Non-pigmented ciliary epithelial cell (primary cell): ENCODE measurements around the gene CCDC127.

Source experiments
- DNase-seq: peaks from one replicate; pipeline ENCODE4 v3.0.0-alpha.2; 2010; ENCODE audit warnings: low read depth

CCDC127 gene

GRCh38 chr5:189486-189885, 28.5 kb downstream of the CCDC127 start:
- no peak for DNase-seq

DNA sequence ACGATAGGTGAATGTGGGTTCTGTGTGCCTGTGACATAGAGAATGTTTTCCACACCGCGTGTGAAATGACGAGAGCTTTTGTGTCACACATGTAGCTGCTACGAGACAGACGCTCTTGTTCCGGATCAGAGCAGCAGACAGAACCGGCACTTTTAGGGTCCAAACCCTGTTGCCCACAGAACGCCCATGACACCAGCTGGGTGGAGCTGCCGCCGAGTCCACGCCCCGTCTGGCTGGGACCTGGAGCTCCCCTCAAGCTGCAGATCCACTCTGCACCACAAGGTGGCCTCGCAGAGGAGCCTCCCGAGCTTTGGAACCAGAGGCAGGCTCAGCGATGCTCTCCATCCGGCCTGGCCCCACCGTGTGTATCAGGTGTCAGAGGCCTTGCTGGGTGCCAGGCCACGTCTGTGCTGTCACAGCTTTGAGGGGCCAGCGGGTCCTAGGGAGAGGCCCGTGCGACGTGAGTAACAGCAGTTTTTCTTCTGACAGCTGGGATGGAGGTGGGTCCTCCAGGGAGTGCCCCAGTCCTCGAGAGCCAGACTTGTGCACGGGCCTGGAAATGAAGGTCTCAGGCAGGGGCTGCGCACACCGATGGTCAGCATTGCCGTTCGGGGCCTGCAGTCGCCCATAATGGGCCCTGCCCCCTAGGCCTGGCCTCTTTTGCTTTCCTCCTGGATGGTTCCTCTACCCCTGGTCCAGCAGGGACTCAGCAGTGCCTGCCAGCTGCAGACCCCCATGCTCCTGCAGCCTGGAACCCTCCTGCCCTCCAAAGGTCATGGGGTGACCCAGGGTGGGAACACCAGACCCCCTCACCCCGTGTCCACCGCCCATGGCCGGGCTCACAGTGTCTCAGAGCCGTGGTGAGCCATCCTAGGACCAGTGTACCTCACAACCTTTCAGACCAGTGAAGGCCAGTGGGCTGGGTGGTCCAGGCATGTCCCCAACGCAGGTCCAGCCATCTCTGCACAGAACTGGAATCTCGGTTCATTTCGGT, 29.2 kb downstream of the CCDC127 start:
- peak; percentile 30 for DNase-seq

DNA sequence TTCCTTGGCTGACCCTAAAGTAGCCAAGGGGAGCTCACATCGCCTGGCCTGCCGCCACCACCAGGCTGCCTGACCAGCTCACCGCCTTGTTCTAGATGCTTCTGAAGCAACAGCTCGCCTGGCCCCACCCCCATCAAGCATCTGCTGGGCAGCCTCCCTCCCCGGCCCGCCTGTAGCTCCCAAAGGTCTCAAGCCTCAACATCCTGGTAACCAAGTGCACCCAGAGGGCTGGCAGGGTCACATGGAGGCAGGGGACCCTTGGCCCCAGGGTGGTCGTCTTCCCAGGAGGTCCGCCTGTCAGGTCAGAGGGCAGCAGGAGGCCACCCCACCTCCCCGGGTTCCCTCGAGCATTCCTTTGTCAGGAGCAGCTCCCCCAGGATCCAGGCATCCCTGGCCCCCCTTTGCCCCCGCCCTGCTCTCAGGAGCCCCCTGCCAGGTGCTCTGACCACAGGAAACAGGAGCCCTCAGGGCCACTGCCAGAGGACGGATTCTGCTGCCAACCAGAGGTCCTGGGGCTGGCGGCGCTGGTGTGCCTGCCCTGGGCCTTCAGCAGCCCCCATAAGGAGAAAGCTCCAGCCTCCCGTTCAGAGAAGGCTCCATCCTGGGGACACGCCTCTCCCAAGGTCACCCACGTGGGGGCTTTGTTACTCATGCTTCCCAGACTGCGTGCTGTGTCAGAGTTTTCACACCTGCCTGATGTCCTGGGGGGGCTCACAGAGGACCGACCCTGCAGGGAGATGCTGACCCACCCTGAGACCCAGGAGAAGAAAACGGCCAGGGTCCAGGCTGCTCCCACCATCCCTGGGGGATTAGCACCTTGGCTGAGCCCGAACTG, 30.1 kb downstream of the CCDC127 start:
- no peak for DNase-seq

DNA sequence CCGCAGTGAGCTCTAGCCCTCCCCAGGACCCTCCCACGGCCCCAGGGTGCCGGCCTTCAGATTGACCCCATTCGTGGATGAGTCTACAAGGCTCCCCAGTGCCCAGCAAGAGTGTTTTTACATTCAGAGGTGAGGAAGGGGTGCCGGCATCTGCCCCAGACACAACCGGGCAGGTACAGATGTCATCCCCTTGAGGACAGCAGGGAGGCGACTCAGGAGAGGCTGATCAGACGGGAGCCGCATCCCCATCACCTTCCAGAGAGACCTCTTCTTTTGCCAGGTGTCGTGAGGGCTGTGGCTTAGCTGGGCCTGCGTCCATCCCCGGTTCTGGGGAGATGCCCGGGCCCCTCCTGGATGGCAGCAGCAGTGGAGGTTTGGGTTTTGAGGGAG, 30.9 kb downstream of the CCDC127 start:
- DNase-seq = no peak

- DNase-seq = no peak
Measured at GRCh38 chr5:186091-187041, 31.6 kb downstream of the CCDC127 start.

DNA sequence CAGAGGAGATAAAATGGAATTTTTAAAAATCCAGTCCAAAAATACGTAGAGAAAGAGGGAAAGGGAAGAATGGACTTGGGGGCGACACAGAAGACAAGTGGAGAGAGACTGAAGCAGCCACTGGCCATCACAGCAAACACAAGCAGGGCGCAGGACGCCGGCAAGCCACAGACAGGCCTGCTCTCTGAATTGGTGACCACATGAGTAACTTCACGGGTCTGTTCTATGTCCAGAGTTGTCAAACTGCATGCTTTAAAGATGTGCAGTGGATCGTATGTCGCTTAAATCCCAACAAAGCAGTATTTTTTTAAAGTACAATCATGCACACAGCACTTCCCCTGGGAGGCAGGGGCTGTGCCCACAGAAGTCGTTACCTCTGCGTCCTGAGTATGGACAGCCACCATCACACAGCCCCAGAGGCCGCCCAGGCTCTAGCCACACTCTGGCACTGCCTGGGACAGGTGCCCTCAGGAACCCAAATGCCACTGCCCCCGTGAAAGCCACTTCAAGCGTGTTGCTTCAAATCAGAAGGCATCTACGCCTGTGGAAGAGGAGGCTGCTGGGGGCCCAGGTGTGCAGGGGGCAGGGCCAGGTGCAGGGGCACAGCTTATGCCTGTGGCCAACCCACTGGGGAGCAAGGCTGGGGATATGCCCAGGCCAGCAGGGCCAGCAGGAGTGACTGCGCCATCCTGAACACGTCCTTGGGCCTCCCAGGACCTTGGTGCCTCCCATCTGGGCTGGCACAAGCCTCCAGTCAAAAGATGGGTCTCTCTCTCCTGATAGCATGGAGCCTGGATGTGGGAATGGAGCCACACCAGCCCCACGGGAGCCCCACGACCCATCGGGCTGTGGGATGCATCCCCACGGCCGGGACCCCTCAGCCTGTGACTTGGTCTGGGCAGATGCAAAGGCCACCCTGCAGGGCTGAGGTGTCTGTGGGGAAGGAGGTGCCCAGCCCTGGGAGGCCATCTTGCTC, 32.6 kb downstream of the CCDC127 start:
- no peak for DNase-seq

DNA sequence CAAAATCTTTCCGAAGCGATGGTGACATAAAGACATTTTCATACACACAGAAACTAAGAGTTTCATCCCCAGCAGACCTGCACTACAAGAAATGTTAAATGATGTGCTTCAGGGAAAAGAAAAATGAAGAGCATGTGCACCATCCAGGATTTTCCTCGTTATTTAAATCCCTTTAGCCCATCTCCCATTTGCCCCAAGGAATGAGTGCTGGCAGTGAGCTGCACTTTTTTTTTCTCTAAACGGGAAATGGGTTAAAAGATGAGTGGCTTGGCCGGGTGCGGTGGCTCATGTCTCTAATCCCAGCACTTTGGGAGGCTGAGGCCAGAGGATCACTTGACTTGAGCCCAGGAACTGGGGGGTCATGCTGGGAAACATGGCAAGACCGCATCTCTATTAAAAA, 33.5 kb downstream of the CCDC127 start:
- no peak for DNase-seq

GRCh38 chr5:182126-182525, 35.8 kb downstream of the CCDC127 start:
- DNase-seq = no peak

DNA sequence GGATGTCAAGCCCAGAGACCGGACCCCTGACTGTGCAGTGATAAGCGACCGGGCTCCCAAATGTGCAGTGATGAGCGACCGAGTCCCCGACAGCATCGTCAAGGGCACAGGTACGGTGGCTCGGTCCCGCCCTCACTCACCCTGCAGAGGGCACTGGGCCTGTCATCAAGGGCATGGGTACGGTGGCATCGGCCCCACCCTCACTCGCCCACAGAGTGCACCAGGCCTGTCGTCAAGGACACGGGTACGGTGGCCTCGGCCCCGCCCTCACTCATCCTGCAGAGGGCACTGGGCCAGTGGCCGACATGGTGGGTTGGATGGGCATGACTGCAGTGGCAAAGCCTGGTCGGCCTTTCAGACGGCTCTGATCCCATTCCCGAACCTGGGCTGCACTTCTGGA, 36.4 kb downstream of the CCDC127 start:
- DNase-seq = no peak

GRCh38 chr5:181160-181559, 36.8 kb downstream of the CCDC127 start:
- no peak for DNase-seq

DNA sequence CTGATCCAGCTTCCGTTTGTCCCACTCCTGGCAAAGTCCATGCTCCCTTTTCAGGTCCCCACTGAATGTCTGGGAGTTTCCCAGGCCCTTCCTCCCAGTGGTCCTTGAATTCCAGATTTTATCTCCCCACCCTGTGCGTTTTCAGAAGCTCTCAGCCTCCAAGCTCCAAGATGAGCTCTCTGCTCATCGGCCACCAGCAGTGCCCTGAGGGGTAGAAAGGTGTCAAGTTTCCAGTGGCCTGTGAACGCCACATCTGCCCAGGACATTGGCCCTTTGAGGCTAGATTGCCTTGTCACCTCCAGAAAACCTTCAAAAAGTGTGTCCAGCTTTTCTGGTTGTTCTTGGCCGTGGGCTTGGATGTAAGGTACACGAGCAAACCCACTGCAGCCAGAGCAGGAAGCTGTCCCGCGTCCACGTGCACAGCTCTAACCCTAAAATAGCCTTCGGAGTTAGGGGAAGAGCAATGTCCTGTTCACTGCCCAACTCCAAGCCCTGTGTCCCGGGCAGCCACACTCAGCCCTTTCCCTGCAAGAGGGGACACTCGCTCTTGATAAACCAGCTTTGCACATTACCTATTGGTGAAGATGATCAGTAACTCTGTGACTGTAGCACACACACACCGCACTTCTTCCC, 37.6 kb downstream of the CCDC127 start:
- no peak for DNase-seq

GRCh38 chr5:179401-179800, 38.6 kb downstream of the CCDC127 start:
- DNase-seq = no peak

DNA sequence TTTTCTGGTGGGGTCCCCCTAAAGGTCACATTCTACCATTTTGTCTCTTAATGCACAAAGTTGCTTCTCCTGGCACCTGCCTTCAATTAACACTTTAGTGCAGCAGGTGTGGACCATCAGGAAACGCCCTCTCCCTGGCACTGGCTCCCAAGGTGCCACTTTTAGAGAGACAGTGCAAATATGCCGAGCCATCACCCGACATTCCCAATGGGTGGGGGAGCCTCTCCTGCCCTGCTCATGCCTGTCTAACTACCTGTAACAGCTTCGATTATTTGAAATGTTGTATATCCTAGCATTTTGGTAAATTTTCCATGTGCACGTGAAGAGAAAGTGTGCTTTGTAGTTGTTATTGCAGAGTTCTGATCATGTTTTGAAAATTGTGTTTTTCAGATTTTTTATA, 39.8 kb downstream of the CCDC127 start:
- no peak for DNase-seq

GRCh38 chr5:176296-176823, 41.6 kb downstream of the CCDC127 start:
- no peak for DNase-seq

GRCh38 chr5:174876-175465, 43.0 kb downstream of the CCDC127 start:
- DNase-seq = no peak

DNA sequence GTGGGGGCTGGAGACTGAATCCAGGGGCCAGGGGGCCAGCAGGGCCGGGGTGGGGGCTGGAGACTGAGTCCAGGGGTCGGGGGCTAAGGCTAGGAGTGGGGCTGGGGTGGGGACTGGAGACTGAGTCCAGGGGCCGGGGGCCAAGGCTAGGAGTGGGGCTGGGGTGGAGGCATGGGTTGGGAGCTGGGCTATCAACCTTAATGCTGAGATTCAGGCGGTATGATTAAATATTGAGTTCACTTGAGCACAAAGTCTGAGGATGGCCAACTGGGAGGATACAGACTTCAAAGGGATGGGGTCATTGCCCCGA, 43.7 kb downstream of the CCDC127 start:
- DNase-seq = no peak

- DNase-seq = no peak
Measured at GRCh38 chr5:173392-174290, 44.3 kb downstream of the CCDC127 start.

- no peak for DNase-seq
Measured at GRCh38 chr5:172841-173251, 45.1 kb downstream of the CCDC127 start.

GRCh38 chr5:172421-172820, 45.5 kb downstream of the CCDC127 start:
- no peak for DNase-seq
